Measurements from ENCODE around the gene KLHDC7A.

KLHDC7A gene

DNA sequence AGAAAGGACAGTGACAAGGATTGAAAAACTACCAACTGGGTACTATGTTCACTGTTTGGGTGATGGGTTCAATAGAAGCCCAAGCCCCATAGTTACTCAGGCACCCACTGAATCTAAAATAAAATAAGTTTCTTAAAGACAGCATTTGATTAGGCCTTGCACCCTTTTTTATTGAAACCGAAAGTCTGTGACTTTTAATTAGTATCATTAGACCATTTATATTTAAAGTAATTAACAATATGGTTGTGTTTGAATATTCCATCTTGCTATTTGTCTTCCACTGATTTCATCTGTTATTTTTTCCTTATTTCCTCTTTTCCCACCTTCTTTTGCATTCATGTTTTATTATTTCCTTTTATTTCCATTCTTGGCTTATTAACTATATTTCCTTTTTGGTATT lies 27.4 kb downstream of the KLHDC7A start:
- no peak for DNase-seq (ENCODE audit: low read depth)

DNA sequence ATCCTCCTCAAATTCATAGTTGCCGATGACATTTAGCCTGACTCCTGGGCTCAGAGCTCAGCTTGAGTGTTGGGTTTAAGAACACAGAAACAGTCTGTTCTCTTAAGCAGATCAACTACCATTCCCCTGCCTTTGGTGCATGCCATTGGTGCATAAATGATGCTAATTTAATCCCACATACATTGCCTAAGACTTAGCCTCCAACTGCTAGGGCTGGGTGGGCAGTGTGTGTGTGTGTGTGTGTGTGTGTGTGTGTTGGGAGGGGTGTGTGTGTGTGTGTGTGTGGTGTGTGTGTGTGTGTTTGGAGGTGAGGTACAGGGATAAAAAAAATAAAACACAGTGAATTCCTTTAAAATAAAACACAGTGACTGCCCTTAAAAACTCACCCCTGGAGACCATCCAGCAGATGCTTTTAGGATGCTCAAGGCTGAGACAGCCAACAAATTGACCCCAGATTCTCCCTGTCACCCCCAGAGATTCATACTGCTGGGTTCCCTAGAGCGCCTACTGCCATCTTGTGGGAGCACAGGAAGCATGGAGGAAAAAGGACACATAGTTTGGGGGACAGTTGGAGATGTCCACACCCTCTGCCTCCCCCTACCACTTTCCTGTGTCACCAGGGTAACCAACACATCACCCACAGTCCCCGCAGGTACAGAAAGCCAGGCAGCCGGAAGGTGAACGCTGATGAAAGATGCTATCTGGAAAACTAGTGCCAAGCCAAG lies 30.6 kb downstream of the KLHDC7A start:
- no peak for DNase-seq (ENCODE audit: low read depth)

DNA sequence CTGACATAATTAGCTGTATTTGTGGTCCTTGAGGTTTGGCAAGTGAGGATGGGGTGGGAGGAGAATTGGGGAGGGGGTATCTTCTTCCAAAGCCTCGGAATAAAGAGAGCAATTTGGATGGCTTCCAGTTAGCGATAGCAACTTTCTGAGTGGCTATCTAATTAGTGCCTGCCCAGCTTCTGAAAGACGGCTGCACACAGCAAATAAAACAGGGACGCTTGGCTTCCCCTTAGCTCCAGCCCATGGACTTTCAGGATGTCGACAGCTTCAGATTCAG lies 31.1 kb downstream of the KLHDC7A start:
- DNase-seq (ENCODE audit: low read depth), result no peak

DNA sequence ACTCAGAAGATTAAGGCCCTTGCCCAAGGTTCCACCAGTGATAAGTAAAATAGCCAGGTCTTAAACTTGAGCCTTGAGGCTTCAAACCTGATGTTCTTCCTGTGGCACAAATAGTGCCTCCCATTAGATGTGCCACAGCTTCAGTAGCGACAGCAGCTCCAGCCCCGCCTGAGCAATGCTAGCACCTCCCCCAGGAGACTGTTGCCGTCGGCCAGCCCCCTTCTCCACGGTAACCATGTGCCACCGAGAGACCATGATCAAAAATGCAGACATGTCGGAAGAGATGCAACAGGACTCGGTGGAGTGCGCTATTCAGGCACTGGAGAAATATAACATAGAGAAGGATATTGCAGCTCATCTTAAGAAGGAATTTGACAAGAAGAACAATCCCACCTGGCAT lies 32.2 kb downstream of the KLHDC7A start:
- DNase-seq (ENCODE audit: low read depth), result no peak

DNA sequence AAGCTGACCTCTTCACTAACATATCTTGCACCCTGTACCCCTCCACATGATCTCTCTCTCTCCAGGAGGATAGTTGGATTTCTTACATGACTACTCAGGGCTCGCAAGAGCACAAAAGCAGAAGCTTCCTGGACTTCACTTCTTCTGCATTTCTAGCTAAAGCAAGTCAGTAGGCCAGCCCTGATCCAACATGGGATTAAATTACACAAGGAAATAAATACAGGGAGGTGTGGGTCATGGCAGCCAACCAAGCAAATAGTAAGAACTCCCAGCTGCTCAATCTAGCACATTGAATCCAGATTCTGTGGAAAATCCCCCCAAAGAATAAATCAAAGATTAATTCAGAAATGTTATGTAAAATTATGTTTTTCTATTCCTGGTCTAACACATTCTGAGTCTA lies 33.3 kb downstream of the KLHDC7A start:
- DNase-seq (ENCODE audit: low read depth), result no peak

- DNase-seq (ENCODE audit: low read depth), result no peak
These were observed 34.5 kb downstream of the KLHDC7A start for GRCh38 chr1:18515120-18515667.

DNA sequence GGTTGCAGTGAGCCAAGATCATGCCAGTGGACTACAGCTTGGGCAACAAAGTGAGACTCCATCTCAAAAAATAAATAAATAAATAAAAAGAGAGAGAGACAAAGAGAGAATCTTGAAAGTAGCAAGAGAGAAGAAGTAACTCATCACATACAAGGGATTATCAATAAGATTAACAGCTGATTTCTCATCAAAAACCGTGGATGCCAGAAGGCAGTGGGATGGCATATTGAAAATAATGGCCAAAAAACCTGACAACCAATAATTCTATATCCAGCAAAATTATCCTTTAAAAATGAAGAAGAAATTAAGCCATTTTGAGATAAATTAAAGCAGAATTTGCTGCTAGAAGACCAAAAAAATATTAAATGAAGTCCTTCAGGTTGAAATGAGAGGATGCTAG lies 35.7 kb downstream of the KLHDC7A start:
- DNase-seq (ENCODE audit: low read depth), result no peak

- no peak for DNase-seq (ENCODE audit: low read depth)
These were observed 45.9 kb downstream of the KLHDC7A start for GRCh38 chr1:18526436-18527275.

DNA sequence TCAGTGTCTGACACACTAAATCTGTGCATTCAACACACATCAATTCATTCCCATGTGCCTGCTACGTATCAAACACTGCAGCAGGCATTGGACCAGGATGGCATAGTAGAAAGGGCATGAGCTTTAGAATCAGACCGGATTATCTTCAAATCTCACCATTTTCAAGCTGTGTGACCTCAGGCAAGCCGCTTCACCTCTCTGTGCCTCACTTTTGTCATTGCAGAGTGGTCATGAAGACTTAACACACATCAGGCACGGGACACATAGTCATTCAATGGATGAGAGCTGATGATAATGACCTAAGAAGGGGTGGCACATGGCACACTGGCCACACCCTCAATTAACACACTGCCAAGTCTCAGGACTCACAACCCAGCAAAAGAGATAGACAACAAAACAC lies 46.8 kb downstream of the KLHDC7A start:
- DNase-seq (ENCODE audit: low read depth), result no peak

GRCh38 chr1:18527921-18528320 lies 47.2 kb downstream of the KLHDC7A start:
- DNase-seq (ENCODE audit: low read depth), result no peak

GRCh38 chr1:18528616-18529015 lies 47.9 kb downstream of the KLHDC7A start:
- DNase-seq (ENCODE audit: low read depth), result no peak

GRCh38 chr1:18529714-18530113 lies 49.0 kb downstream of the KLHDC7A start:
- DNase-seq (ENCODE audit: low read depth), result no peak

DNA sequence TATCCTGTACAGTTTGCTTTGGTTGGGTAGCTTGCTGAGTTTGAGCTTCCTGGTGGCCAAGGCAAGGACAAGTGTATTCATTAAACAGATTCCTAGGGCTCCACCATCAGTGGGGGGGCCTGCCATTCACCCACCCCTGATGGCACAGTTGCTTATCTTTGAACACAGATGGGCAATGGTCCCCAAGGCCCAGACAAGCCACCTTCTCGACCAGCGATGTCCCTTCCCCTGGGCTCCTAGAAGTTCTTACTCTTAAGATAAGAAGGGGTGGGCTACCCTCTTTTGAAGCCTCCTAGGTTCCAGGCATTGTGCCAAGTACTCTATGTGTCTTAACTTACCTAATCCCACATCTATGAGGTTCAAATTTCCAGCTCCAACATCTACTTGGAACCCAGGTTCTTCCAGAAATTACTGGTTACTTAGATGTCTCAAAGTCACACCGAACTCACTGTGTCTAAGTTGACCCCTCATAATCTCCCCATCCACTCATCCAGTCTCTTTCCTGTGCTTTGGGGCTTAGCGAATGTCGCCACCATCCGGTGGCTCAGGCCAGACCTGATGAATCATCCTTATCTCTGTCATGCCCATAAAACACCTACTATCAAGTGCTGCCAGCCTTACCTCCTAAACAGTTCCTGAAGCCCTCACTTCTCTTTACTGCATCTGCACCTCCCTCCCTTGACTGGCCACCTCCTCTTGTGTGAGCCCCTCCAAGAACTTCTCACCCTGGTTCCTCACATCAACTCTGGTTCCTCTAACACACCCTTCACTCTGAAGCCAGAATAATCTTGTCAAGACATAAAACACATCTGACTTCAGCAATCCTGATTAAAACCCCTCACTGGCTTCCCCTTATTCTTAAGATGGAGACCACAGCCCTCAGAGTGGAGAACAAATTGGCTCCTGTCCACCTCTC lies 50.1 kb downstream of the KLHDC7A start:
- DNase-seq (ENCODE audit: low read depth), result no peak

DNA sequence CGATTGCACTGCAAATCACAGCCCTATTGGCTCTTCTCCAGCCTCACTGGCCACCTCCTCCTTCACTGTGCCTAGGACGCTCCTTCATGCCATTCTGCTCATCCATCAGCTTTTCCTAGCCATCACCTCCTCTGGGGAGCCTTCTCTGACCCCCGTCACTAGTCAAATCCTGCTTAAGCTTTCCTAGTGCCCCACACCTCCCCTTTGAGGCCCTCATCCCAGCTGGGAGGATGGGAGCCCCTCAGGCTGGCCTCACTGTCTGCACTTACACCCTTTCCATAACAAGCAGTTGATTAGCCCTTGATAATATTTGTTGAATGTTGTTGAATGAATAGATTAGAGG lies 50.7 kb downstream of the KLHDC7A start:
- no peak for DNase-seq (ENCODE audit: low read depth)

DNA sequence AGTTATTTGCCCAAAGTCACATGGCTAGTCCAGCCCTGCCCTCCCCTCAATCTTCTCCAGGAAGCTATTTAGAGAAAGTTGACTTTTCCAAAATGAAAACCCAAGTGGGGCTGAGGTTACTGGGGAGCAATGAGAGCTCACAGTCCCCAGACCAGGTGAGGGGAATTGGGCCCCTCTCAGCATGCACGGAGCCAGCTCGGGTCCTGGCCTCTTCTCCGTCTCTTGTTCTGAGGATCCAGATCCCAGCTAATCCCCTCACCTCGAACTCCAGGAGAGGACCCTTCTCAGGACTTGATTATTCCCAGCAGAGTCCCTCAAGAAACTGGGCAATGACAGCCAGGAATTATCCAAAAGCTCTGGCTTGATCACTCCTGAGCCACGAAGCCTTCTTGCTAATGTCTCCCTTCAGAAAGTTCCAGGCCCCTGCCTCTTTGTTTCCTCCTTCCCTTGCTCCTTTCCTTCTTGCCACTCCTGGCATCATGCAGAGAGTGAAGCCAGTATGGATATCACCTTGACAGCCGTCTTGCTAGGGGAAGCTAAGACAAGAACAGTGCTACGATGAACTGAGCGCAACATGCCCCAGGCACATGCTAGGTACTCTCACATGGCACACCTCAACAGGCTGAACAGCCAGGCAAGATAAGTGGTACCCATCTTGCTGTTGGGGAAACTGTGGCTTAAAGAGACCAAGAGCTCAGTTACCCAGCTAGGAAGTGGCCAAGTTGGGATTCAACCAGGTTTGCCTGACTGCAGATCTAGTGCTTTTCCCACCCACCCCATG lies 51.9 kb downstream of the KLHDC7A start:
- DNase-seq (ENCODE audit: low read depth), result no peak

DNA sequence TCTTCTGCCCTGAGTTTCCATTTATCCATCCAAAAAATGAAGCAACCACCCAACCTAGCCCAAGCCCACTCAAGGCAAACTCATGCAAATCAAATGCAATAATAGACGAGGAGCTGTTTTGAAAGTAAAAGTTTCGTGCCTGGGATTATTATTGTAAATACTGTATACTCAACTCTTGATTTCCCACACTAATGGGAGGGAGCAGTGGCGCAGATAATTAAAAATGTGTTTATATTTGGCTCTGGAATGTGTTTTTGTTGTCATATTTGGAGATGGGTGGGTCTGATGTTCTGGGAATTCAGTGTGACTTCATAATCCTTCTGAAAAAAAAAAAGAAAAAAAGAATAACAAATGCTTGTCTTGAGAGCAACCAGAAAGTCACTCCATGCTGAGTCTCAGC lies 52.5 kb downstream of the KLHDC7A start:
- DNase-seq (ENCODE audit: low read depth), result no peak

- DNase-seq (ENCODE audit: low read depth), result no peak
These were observed 54.1 kb downstream of the KLHDC7A start for GRCh38 chr1:18534810-18535205.

Measured in iris pigment epithelial cell (primary cell).